HG02970 (cell line): Measurements from ENCODE around the gene PCED1B.
"Not testable (repeated sequence)": the region's sequence is repeated elsewhere in the genome, so short reads cannot be mapped to it uniquely, and the experiment has no call there.

Experiments
- ATAC-seq: cut with Tn5 transposase; IDR thresholded peaks from one replicate; pipeline ENCODE4 v1.9.1; 2021; ENCODE audit warnings: mild to moderate bottlenecking, moderate library complexity, moderate number of reproducible peaks; ENCODE audit not compliant: unreplicated experiment, low FRiP score

The PCED1B gene

DNA sequence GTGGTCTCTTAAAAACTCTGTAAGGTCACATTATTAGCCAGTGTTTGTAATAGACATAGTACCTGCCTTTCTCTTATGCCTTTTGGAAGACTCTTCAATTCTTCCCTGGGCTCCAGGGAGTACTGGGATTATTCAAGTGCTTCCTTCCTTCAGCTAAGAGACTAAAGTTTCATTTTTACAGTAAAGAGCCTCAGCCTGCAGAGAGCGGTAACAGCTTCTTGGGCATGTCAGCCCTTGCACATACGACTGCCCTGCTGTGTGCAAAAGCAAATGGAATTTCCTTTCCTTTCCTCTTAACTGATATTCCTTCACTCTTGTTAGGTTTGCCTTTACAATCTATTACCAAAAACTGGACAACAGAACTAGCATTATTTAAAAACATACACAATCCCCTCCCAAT is 33.3 kb downstream of the PCED1B start:
- no peak for ATAC-seq

DNA sequence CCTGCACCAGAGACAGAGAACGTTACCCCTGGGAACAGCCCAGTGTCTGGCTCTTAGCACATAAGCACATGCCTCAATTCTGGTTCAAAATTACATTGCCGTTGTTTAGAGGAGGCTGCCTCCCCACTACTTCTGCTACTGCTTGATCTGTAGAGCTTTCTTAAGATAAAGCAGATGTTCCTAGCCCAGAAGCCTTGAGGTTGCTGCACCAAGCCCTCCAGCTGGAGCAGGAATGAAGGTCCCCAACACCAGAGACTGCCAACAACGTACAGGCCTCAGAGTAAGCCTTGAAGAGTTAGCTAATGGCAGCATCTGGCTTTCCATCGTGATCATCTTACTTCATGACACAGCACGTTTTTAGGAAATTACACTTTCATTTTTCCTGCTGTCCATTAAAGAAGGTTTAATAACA is 35.1 kb downstream of the PCED1B start:
- no peak for ATAC-seq

DNA sequence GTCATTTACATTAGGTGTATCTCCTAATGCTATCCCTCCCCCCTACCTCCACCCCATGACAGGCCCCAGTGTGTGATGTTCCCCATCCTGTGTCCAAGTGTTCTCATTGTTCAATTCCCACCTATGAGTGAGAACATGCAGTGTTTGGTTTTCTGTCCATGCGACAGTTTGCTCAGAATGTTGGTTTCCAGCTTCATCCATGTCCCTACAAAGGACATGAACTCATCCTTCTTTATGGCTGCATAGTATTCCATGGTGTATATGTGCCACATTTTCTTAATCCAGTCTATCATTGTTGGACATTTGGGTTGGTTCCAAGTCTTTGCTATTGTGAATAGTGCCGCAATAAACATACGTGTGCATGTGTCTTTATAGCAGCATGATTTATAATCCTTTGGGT is 37.9 kb downstream of the PCED1B start:
- ATAC-seq: not testable (repeated sequence)

DNA sequence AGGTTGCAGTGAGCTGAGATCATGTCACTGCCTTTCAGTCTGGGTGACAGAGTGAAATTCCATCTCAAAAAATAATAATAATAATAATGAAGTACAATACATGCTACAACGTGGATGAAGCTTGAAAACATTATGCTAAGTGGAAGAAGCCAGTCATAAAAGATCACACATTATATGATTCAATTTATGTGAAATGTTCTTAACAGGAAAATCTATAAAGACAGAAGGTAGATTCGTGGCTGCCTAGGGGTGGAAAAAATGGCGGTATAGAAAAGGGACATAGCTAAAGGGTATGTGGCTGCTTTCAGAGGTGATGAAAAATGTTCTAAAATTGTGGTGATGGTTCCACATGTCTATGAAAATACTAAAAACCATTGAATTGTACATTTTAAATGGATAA is 41.3 kb downstream of the PCED1B start:
- ATAC-seq: no peak

DNA sequence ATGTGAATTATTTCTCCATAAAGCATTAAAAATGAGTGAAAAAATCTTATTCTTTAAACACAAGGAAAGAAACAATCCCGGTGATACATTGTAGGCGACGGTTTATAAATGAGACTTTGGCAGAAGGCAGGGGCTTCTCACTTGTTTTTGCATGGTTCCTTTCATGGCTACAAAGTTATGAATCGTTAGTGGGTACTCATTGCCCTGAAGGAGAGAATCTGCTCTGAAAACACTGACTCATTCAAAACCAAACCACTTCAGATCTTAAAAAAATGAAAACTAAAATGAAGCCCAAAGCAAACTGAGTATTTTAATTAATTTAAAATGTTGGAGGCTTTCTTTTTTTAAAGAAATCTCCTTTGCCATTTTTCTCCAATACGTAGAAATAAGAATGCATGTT is 41.7 kb downstream of the PCED1B start:
- no peak for ATAC-seq

DNA sequence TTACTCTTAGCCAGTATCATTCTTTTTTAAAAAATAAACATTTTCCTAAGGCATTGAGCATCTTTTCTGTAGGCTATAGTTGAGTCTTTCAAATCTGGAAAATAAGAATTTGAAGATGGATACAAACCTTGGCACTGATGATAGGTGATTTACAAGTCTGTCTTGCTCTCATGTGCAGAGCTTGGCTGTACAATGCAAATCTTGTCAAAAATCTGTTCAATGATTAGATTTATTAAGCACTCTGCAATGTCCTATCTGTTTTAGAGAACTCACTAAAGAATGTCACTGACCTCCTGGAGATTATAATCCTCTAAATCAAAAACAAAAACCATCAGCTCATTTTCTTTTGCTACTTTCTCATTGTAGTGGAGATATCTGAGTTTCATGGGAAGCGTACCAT is 43.2 kb downstream of the PCED1B start:
- ATAC-seq: no peak

DNA sequence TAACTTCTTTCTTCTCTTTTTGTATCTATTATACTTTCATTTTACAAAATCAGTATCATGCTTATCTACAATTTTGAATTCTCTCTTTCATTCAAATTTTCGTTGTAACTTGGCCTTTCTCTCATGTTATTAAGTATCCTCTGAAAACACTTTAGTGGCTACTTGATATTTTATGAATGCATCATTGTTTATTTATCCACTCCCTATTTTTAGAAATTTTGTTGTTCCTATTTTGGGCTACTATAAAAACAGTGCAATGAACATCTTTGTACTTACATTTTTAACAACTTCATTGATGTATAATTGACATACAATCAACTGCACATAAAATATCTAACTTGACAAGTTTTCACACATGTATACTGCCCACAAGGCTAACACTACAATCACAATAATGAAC is 44.3 kb downstream of the PCED1B start:
- no peak for ATAC-seq

DNA sequence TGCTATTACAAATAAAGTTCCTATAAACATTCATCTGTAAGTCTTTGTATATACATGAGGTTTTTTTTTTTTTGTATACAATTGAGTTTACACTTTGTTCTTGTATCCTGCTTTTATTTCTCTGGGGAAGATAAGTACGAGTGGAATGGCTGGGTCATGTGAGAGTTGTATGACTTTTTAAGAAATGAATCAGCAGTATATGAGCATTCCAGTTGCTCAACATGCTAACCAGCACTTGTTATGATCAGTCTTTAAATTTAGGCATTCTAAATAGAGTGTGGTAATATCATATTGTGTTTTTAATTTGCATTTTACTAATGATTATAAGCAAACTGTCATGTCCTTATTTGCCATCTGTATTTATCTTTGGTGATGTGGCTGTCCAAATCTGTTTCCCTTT is 45.0 kb downstream of the PCED1B start:
- ATAC-seq: no peak

DNA sequence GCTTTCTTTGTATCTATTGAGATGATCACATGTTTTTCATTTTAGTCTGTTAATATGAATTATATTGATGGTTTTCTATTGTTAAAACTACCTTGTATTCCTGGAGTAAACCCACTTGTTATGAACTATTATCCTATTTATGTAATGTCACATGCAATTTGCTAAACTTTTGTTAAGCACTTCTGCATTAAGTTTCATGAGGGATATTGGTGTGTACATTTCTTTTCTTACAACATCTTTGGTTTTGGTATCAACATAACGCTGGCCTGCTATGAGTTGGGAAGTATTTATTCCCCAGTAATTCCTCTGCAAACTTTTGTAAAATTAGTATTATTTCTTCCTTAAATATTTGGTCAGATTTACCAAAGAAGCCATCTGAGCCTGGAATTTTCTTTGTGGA is 46.8 kb downstream of the PCED1B start:
- no peak for ATAC-seq

DNA sequence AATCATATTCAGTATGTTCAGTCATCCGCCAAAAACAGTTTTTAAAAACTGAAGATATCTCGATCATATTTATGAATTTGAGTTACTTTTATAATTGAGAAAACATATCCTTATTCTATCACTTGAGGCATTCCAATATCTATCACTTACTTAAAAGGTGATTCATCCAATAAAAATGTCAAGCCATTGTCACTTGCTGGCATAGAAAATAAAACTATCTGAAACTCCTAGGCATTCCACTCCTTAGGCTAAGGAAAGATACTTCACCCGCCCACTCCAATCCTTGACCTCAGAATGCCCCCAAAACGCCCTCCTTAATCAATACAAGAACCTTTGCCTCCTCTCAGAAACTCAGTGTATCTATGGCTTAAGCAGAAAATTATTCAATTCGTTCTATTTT is 51.6 kb downstream of the PCED1B start:
- no peak for ATAC-seq

DNA sequence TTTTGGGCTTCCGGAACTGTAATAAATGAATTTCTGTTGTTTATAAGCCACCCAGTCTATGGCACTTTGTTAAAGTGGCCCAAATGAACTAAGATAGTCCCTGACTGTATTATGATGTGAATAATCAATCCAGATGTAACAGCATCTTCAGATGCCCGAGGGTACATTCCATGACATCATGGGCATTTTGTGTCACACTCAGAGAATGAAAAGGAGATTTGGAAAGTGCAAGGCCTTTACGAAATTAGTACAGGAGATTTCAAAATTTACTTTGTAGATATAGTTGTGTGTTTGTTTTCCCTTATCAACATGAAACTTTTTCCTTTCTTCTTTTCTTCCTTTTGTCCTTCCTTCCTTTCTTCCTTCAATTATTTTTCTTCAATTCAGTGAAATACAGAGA is 54.6 kb downstream of the PCED1B start:
- ATAC-seq: no peak

DNA sequence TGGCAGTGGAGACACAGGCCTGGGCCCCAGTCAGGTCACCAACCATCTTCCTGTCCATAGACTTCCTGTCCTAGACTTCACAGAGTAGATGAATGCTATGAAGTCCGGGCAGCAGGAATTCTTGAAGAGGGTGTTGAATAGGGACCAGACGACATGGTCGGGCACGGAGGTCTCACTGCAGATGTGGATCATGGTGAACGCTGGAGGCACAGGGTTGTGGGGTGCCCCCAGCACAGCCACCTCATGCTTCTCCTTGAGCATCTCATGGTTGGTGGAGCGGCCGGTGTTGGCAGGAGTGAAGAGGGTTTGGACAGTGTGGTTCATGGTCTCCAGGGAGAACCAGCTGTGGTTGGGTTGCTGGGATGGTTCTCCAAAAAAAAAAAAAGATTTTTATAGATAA is 56.2 kb downstream of the PCED1B start:
- ATAC-seq: no peak

DNA sequence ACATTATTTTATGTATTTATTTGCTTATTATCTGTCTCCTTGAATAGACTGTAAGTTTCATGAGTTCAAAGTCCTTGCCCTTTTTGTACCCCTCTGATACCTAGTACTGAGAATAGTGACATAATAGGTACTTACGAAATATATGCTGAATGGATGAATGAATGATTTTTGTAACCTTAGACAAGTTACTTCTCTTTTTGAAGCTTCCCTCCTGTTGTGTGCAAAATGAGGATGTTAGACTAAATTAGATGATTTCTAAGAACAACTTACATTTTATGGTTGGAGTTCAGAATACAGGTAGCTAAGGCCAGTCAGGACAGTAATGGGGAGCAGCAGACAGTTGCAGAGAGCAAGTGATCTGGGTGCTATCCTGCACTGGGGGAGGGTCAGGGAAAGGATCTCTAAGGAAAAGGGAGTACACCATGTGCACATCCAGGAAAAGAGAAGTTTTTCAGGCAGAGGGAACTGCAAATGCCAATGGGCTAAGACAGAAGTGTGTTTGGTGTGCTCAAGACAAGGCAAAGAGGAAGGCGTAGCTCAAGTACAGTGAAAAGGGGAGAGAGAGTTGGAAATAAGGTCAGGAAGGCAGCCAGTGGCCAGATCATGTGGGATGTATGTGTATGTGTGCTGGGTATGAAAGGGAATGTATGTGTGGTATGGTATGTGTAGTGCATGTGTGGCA is 59.7 kb downstream of the PCED1B start:
- no peak for ATAC-seq

DNA sequence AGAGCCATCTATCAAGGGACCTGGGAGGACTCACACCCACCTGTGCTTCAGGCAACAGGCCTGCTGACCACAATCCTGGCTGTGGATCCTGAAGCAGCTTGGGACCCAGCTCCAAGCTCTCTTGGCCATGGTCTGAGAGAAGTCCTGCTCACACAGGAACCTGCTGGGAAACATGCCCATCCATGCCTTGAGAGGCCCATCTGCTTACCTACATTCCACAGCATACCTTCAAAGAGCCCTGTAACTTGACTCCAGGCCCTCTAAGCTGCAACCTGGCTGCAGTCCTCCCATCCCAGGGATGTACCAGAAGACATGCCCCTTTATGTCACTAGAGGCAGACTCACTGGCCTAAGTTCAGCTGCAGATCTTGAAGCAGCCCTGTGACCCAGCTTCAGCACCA is 62.0 kb downstream of the PCED1B start:
- no peak for ATAC-seq

DNA sequence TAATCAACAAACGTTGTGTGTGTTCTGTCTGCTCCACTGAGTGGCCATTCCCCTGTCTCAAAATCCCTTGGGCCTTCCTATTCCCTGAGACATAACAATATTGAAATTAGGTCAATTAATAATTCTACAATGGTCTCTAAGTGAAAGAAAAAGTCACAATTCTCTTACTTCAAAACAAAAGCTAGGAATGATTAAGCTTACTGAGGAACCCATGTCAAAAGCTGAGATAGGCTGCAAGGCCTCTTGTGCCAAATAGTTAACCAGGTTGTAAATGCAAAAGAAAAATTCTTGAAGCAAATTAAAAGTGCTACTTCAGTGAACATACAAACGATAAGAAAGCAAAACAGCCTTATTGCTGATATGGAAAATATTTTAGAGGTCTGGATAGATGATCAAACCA is 65.3 kb downstream of the PCED1B start:
- ATAC-seq: no peak

DNA sequence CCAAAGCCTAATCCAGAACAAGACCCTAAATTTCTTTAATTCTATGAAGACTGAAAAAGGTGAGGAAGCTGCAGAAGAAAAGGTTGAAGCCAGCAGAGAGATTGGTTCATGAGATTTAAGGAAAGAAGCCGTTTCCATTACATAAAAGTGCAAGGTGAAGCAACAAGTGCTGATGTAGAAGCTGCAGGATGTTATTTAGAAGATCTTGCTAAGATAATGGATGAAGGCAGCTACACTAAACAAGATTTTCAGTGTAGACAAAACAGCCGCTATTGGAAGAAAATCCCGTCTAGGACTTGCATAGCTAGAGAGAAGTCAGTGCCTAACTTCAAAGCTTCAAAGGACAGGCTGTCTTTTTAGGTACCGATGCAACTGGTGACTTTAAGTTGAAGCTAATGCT is 65.8 kb downstream of the PCED1B start:
- ATAC-seq: no peak

DNA sequence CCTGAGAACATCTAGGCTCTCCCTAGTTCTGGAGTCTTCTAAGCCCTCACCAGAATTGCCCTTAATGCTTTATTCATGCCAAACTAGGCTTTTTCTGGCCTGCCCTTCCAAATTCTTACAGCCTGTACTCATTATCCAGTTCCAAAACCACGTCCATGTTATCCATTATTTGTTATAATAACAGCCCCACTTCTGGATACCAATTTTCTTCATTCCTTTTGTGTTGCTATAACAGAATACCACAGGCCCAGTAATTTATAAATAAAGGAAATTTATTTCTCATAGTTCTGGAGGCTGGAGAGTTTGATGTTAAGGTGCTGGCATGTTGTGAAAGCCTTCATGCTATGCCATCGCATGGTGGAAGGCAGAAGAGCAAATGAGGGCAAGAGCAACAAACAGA is 68.3 kb downstream of the PCED1B start:
- no peak for ATAC-seq

DNA sequence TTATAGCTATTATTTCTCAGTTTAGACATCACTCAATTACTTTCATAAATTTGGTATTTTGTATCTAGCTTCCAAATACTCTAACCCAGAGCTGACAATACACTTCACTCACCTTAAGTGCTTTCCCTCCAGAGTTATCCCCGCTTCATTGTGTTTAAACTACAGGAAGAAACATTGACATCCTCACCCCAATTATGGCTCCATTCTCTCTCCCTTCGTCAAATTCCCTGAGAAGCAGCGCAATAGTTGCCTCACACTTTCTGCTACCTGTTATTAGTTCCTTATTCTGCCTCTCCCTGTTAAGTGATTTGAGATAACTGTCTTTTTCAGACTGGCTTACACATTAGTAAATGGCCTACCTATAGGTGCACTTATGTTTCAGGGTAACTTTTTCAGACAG is 69.7 kb downstream of the PCED1B start:
- no peak for ATAC-seq

DNA sequence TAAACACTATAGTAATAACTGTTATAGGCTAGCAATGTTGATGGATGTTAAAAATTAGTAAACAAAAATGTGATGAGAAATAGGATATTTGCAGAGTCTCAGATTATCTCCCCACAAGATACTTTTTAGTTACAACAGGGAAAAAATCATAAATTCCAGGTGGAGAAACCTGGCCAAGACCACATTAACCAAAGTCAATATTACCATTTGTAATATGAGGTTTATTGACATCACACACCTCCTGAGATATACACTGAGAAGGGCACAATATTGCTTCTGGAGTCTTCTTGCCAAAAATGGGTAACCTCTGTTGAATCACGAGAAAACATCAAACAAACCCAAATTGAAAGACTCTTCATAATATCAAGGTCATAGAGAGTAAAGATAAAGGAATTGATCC is 72.7 kb downstream of the PCED1B start:
- no peak for ATAC-seq

DNA sequence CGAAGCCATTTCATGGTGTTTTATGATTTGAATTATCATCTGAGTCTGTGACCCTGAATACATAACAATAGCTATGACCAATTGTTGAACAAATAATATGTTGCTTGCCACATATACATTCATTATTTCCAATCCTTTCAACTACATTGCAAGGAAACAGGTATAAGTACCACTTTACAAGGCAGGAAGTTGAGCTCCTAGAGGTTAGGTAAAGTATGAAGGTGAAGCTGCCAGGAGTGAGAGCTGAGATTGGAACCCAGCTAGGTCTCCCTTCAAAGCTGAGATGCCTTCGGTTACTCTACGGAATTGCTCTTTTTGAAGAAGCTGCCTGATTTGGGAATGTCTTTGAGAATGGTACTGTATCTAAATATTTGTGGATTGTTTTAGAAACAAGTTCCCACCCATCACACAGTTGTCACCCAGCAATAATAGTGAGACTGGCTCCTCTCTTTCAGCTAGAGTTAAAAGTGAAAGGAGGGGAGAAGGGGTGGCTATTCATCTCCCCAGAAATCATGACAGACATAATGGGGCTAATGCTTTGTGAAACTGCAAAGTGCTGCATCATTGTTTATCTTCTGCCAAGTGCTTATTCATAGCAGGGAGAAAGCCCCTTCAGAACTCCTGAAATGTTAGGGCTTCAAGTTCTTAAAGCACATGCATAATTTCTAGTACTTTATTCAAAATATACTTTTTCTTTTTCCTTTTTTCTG is 76.2 kb downstream of the PCED1B start:
- ATAC-seq: no peak

DNA sequence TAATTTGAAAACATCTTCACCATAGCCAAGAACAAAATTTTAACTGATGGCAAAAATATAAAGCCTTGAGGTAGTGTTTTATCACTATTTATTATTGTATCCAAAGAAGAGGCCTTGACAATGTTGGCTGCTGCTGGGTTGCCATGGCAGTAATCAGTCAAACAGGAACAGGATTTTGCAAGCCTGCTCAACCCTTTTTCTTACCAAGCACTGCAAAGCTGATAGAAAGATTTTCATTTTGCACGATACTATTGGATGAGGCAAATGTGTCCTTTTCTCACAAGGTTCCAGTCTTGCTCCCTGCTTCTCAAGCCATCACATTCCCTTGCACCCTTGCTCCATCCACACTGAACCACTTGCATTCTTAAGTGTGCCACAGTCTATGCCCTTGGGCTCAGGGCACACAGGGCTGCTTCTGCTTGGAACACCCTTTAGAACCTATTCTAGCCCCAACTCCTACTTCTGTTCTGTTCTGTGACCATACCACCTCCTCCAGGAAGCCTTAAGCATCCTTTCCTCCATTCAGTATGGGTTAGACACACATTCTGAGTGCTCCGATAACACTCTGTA is 76.8 kb downstream of the PCED1B start:
- no peak for ATAC-seq

DNA sequence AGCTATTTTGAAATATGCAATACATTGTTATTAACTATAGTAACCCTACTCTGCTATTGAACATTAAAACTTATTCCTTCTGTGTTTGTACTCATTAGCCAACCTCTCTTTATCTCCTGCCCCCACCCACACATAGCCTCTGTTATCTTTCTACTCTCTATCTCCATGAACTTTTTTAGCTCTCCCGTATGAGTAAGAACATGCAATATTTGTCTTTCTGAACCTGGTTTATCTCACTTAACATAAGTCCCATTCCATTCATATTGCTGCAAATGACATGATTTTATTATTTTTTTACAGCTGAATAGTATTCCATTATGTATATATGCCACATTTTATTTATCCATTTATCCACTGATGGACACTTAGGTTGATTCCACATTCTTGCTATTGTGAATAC is 79.4 kb downstream of the PCED1B start:
- no peak for ATAC-seq
